Islet of Langerhans (tissue), 1 donor: ENCODE measurements around the gene GCHFR.

Experiments
- FAIRE-seq: peaks from one replicate; lab custom pipeline; 2011; peaks lifted over from hg19 to GRCh38; lab: Jason Lieb, UNC

The GCHFR gene

GRCh38 chr15:40775740-40776536 lies 12.1 kb downstream of the GCHFR start:
- no peak for FAIRE-seq

- no peak for FAIRE-seq
These were observed 12.8 kb downstream of the GCHFR start for GRCh38 chr15:40776537-40777141.

GRCh38 chr15:40782609-40783227 lies 18.9 kb downstream of the GCHFR start:
- FAIRE-seq = no peak

GRCh38 chr15:40785164-40785563 lies 21.3 kb downstream of the GCHFR start:
- no peak for FAIRE-seq

- no peak for FAIRE-seq
These were observed 21.9 kb downstream of the GCHFR start for GRCh38 chr15:40785814-40786213.

- FAIRE-seq = no peak
These were observed 23.5 kb downstream of the GCHFR start for GRCh38 chr15:40787344-40787841.

GRCh38 chr15:40787991-40788390 lies 24.1 kb downstream of the GCHFR start:
- FAIRE-seq = no peak

- no peak for FAIRE-seq
These were observed 25.3 kb downstream of the GCHFR start for GRCh38 chr15:40789119-40789518.

GRCh38 chr15:40789999-40790398 lies 26.1 kb downstream of the GCHFR start:
- no peak for FAIRE-seq

GRCh38 chr15:40790718-40791117 lies 26.9 kb downstream of the GCHFR start:
- no peak for FAIRE-seq

GRCh38 chr15:40792394-40792793 lies 28.5 kb downstream of the GCHFR start:
- FAIRE-seq = no peak

- no peak for FAIRE-seq
These were observed 29.5 kb downstream of the GCHFR start for GRCh38 chr15:40793216-40793989.

GRCh38 chr15:40796041-40796440 lies 32.2 kb downstream of the GCHFR start:
- no peak for FAIRE-seq

- no peak for FAIRE-seq
These were observed 32.6 kb downstream of the GCHFR start for GRCh38 chr15:40796512-40796911.

- no peak for FAIRE-seq
These were observed 35.7 kb downstream of the GCHFR start for GRCh38 chr15:40799523-40799922.

- no peak for FAIRE-seq
These were observed 39.2 kb downstream of the GCHFR start for GRCh38 chr15:40803076-40803475.

- no peak for FAIRE-seq
These were observed 39.8 kb downstream of the GCHFR start for GRCh38 chr15:40803688-40804087.

GRCh38 chr15:40806672-40807027 lies 42.8 kb downstream of the GCHFR start:
- FAIRE-seq = no peak

- no peak for FAIRE-seq
These were observed 43.4 kb downstream of the GCHFR start, which contains the start of the genes DNAJC17 and ZFYVE19 for GRCh38 chr15:40807028-40807887. Gene DNAJC17 (minus strand): TSS chr15:40807473. CDS start chr15:40807446, 27 bp downstream. Gene ZFYVE19 (plus strand): TSS chr15:40807089. CDS start chr15:40807590, 501 bp downstream.

- FAIRE-seq = no peak
These were observed 44.1 kb downstream of the GCHFR start for GRCh38 chr15:40807888-40808461.

- FAIRE-seq = no peak
These were observed 45.1 kb downstream of the GCHFR start for GRCh38 chr15:40808861-40809450.
